Hematopoietic multipotent progenitor cell treated with erythropoietin and hydrocortisone succinate and interleukin-3 and kit ligand, for 4 days (in vitro differentiated cells): ENCODE measurements around the gene PPFIBP1.
A peak's percentile ranks its signal among the peaks of the same experiment; 100 is the strongest.
"Not testable (repeated sequence)": the region's sequence is repeated elsewhere in the genome, so short reads cannot be mapped to it uniquely, and the experiment has no call there.

Source experiments
- DNase-seq: peaks from one replicate; pipeline ENCODE4 v3.0.0-alpha.2; 2015

The PPFIBP1 gene

GRCh38 chr12:27631813-27632491 is 107.9 kb downstream of the PPFIBP1 start:
- no peak for DNase-seq

GRCh38 chr12:27635349-27635972 is 111.5 kb downstream of the PPFIBP1 start:
- peak; percentile 78 for DNase-seq

GRCh38 chr12:27636569-27636968 is 112.6 kb downstream of the PPFIBP1 start:
- not testable (repeated sequence) for DNase-seq

DNA sequence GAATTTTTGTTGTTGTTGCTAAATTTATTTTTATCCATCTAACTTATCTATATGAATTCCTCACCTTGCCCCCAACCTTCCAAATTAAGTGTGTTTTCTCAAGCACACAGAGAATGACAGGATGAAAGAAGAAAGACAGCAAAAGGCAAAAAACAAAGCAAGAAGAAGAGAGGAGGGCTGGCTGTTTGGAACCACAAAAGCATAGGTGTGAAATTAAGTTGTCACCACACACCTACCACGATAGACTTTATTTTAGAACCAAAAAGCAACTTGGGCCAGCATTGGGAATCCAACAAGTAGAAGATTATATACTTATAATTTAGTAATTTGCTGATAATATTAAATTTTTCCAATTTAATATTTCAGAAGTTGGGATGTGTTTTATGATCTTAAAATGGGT is 113.5 kb downstream of the PPFIBP1 start:
- no peak for DNase-seq

- DNase-seq: no peak
These were observed 115.3 kb downstream of the PPFIBP1 start for GRCh38 chr12:27639265-27639664.

DNA sequence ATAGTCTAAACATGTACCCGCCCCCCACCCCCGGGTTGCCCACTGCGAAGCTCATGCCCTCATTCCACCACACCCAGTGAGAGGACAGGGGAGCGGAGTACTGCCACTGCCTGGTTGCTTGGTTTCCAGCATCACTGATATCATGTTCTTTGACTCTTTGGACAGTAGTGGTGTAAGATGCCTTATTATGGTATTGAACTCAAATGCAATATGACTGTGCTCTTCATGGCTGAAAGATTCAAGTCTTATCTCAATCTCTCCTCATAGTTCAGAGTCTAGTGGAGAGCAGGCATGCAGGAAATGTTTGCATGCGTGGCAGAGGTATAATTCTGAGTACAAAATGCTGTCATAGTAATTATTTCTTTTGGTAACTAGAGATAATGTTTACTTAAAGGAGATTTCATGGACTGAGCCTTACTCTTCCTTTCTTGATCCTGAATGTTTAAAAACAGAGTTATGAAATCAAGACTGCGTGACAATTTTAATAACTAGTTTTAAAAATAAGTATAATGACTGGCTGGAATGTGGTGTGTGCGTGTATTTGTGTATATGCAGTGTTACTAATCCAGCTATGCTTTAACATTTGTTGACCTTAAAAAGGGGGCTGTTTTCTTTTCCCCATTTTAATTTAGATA is 116.7 kb downstream of the PPFIBP1 start:
- not testable (repeated sequence) for DNase-seq

- not testable (repeated sequence) for DNase-seq
These were observed 118.4 kb downstream of the PPFIBP1 start for GRCh38 chr12:27642361-27642760.

DNA sequence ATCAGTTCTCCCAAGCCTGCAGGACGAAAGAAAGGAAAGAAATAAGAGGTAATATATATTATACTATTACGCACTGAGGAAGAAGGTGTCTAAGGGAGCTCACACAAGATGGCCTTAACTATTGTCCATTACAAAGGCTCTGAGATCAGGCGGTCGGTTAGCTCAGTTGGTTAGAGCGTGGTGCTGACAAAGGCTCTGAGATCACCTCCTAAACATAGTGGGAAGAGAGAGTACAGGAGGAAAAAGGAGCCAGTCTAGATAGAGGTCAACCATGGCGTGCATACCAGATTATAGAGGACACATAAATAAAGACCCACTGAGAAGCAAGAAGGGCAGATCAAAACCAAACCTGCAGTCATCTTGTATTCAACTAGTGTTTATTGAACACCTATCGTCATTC is 118.9 kb downstream of the PPFIBP1 start:
- not testable (repeated sequence) for DNase-seq

- DNase-seq: peak; percentile 7
These were observed 120.3 kb downstream of the PPFIBP1 start for GRCh38 chr12:27644158-27644845.

DNA sequence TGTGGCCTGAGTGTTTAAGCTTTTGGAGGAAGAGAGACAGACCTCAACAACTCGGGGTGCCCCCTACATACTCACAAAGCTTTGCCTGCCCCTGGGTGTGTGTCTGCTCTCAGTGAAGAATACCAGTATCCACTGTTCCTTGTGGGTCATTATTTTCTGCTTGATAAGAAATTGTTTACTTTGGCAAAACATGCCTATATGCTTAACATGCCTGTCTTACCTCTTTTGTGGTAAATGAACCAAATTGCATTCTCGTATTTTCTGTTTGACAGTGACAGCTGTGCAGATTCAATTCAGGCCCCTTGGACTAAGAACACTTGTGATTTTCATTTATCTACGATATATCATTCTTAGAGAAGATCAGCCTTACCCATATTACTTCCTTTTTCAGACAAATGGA is 121.7 kb downstream of the PPFIBP1 start:
- peak; percentile 4 for DNase-seq

DNA sequence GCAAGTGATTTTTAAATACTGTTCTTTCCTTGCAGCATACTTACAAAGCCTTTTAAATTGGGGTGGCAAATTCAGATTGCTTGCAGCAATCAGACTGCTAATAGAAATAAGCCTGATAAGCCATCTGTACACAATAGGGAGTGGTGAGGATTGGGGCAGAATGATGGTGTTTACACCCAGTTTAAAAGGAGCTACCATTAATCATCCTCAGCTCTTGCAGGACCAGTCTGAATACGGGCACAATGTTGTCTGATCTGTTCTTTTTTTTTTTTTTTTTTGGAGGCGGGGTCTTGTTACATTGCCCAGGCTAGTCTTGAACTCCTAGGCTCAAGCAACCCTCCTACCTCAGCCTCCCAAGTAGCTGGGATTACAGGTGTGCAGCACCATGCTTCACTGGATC is 122.1 kb downstream of the PPFIBP1 start:
- no peak for DNase-seq

DNA sequence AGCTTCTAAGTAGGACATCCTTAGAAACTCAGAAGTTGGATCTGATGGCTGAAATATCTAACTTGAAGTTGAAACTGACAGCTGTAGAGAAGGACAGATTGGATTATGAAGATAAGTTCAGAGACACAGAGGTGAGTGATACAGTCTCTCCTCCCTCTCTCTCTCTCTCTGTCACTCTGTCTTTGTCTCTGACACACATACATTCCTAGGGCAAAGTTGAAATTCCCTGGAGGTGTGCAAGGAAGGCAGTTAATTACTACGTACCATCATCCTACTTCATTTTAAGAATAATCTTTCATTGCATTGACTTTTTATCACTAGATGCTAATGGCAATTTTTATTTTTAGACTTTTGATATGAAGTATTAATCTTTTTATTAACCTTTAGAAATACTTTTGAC is 126.0 kb downstream of the PPFIBP1 start:
- no peak for DNase-seq

DNA sequence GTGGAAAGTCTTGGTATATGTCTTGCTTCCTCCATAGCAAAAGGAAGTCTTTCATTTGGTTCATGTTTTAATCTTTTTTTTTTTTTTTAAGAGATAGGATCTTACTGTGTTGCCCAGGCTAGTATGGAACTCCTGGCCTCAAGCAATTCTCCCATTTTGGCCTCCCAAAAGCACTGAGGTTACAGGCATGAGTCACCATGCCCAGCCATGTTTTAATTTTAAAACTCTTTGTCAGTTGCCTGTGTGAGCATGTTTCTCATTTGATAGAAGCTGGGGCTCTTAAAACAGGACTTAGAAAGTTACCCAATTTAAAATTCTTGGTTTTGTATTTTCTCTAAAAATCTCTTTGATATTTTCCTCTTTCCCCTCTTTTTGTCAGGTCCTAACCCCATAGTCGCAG is 127.2 kb downstream of the PPFIBP1 start:
- no peak for DNase-seq

DNA sequence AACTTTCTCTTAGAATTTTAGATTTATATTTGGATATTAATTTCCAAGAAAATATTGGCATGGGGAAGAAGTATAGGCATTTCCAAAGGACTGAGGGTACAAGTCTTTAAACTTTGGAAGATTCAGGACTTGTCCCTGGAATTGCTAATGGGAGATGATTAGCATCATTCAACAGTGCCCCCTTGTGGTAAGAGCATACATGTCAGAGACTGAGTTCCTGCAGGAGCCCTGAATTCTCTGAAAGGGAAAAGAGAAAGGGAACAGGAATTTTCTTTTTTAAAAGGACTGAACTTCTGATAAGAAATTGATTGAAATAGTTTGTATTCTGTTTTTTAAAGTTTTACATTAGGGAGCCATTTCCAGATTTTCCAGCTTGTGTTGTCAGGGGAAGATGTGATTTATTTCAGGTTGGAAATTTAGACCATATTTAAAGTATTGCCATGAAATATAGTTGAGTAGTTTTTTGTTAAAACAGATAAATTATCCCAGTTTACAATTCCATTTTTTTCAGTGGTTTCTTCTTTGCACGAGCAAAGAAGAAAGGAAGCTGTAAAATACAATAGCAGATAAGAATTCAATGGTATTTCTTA is 128.3 kb downstream of the PPFIBP1 start:
- peak; percentile 75 for DNase-seq

GRCh38 chr12:27653661-27654060 is 129.7 kb downstream of the PPFIBP1 start:
- no peak for DNase-seq

- DNase-seq: not testable (repeated sequence)
These were observed 131.5 kb downstream of the PPFIBP1 start for GRCh38 chr12:27655476-27655875.

- DNase-seq: no peak
These were observed 133.3 kb downstream of the PPFIBP1 start for GRCh38 chr12:27657296-27657695.

DNA sequence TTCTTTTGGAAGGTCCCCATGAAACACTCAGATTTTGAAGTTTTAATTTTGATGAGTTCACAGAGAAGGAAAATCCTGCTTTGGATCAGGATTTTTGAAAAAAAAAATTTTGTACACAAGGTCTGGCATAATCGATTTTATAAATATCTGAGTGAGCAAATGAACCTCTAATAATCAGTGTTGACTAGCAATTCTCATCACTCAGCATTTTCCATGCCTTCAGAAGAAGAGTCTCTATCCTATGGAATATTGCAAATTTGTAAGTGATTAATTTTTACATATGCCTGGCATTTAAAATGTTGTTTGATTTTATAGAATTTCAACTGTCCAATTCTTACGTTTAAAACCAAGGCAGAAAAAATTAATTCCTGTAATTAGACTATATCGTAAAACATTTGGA is 141.7 kb downstream of the PPFIBP1 start:
- DNase-seq: no peak

GRCh38 chr12:27666510-27666909 is 142.5 kb downstream of the PPFIBP1 start:
- no peak for DNase-seq

DNA sequence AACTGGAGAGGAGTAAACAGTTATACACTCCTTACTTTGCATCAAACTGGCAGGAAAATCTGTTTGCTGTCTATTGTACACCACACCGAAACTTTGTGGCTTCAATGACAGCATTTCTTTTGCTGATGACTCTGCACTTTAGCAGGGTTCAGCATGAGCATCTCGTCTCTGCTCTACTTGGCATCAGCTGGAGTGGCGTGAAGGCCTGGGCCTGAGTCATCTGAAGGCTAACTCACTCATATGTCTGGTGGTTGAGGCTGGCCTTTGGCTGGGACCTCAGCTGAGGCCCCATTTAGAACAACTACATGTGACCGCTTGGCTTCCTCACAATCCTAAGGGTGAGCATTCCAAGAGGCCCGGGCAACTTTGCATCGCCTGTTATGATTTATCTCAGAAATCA is 143.5 kb downstream of the PPFIBP1 start:
- peak; percentile 10 for DNase-seq

DNA sequence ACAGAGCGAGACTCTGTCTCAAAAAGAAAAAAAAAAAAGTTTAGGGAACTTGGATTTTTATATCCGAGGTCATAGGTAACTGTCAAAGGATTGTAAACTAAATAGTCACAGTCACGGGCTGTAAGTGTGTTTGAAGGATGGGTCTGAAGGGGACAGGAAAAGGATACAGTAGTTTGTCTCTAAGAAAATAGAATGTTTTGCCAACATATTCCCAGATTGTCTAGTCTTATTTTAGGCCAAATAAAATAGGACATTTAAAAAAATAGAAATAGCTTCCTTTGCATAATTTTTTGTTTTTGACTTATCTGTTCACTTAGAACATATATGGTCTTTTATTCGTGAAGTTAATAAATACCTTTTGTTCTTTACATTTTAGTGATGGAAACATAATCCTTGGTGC is 148.0 kb downstream of the PPFIBP1 start:
- DNase-seq: no peak

GRCh38 chr12:27672643-27673042 is 148.6 kb downstream of the PPFIBP1 start:
- no peak for DNase-seq

DNA sequence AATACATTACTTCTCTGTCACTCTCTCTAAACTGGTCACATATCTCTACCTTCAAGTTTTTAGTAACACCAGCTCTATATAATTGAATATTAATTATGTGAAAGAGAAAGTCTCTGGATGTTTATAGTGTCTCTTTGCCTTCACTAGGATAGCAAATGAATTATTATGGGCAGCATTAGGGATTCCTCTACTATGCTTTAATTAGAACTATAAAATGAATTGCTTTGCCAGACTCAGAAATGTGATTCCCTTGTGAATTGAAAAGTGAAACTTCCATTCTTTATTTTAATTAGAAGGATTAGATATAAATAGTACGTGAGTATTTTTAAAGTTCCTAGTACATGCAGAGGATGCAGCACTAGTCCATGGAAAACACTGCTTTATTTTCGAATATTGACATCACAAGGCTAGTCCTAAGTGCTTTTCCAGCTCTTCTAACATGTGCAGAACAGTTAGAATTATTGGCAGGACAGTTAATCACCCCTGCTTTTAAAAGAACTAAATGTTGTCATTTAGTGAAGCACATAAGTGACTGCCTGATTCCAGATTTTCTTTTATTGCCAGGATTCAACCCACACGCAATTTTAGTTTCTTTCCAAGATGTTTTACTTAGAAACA is 149.2 kb downstream of the PPFIBP1 start:
- DNase-seq: no peak
